ENCODE data around the gene ZAP70.
A peak's percentile ranks its signal among the peaks of the same experiment; 100 is the strongest.

Gene ZAP70

GRCh38 chr2:97718051-97718882 lies 4.9 kb downstream of the ZAP70 start:
- peak; percentile 67 for DNase-seq

- DNase-seq, result no peak
Measured at GRCh38 chr2:97718942-97719341, 5.6 kb downstream of the ZAP70 start.

DNA sequence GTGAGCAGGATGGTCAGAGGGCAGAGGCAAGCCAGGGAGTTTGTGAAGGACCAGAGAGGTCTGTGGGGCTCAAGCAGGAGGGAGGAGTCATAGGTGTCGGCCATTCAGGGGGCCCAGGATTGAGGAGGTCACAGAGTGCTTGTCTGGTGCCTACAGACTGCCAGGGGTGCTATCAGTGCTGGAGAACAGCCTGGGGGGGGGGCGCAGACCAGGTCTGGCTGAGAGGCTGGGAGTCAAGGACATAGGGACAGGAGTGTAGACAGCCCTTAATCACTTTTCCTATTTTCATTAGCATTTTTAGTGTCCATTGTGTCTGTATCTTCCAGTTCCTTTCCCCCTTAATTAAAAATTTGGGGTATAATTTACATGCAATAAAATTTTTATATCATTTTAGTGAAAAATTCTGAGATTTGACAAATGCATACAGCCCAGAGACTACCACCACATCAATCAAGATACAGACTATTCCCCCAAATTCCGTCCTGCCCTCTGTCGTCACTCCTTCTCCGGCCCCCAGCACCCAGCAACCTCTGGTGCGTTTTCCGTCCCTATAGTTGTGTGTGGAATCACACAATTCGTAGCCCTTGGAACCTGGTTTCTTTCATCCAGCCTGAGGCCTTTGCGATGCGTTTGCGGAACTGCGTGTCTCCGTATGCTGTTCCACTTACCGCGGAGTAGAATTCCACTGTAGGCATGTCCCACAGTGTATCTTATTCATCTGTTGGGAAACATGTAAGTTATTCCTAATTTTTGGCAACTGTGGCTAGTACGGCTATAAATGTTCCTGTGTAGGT lies 6.2 kb downstream of the ZAP70 start:
- no peak for DNase-seq

- DNase-seq, result no peak
Measured at GRCh38 chr2:97720746-97721145, 7.4 kb downstream of the ZAP70 start.

- DNase-seq, result no peak
Measured at GRCh38 chr2:97722227-97722626, 8.9 kb downstream of the ZAP70 start.

DNA sequence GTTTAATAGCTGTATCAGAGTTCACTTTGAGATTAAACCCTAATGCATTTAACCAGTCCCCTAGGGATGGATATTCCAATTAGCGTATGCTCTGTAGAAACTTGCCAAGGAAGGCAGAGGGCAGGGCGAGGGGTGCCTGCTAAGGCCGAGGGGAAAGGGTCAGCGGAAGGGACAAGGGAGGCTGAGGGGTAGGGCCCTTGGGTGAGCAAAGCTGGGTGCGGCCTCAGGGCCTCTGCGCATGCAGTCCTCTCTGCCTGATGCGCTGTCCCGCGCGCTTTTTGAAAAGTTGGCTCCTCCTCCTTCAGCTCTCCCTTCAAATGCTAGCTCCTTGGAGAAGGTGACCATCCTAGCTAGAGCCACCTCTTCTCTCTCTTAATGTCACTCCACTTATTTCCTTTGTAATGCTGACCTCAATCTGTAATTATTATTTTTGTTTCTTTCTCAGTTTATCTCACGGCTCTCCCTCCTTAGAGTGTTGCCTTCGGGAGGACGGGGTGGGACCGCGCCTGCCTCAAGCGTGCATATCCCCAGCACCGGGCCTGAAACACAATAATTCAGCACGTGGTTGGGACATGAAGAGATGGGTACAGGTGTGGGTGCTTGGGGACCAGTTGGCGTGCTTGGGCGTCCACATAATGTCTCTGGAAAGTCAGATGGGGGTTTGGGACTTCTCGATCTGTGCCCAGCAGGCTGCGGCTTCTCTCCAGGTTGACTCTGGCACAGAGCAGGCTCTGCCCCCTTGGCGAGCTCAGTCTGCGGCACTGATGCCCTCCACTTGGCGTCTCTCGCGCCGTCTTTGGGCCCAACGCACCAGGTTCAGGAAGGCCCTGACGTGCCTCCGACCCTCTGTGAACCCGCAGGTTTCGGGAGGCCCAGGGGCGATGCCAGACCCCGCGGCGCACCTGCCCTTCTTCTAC lies 10.0 kb downstream of the ZAP70 start:
- DNase-seq, result no peak

- DNase-seq, result no peak
Measured at GRCh38 chr2:97724073-97724410, 10.7 kb downstream of the ZAP70 start.

DNA sequence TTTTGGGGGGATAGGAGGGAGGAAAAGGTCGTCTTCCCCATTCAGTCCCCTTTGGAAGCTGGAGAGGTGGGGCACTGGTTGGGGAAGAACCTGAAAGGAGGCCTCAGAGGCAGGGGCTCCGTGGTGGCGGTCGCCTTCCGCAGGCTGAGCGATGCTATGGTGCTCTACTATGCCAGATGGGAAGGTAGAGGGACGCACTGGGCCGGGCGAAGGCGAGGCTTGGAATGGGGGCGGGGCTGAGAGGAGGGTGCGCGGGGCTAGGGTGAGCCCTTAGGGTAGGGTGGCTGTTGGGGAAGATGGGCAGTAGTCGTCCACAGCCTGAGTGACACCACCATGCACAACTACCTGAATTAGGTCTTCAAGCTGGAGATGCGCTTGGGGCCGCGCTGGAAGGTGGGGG lies 11.1 kb downstream of the ZAP70 start:
- DNase-seq, result no peak

DNA sequence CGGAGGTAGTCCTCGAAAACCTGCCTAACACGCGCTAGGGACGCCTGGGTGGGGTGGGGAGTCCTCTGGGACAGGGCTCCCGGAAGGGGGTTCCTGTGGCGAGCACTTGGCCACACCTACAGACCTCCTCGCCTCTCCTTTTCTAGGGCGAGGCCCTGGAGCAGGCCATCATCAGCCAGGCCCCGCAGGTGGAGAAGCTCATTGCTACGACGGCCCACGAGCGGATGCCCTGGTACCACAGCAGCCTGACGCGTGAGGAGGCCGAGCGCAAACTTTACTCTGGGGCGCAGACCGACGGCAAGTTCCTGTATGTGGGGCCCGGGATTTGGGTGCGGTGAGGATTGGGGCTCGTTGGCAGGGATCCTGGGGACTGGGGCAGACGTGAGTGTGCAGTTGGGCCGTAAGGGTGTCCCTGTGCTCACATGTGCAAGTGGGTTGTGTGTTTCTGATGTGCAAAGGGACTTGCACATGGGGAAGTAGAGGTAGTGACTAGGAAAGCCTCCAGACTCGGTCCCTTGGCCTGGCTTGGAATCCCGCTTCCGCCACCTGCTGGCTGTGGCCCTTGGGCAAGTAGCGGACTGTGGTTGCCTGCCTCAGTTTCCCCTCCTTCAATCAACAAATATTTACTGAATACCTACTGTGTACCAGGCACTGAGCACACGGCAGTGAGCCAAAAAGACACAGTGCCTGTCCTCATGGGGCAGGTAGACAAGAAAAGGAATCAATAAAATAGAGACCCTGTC lies 11.7 kb downstream of the ZAP70 start:
- DNase-seq, result no peak

DNA sequence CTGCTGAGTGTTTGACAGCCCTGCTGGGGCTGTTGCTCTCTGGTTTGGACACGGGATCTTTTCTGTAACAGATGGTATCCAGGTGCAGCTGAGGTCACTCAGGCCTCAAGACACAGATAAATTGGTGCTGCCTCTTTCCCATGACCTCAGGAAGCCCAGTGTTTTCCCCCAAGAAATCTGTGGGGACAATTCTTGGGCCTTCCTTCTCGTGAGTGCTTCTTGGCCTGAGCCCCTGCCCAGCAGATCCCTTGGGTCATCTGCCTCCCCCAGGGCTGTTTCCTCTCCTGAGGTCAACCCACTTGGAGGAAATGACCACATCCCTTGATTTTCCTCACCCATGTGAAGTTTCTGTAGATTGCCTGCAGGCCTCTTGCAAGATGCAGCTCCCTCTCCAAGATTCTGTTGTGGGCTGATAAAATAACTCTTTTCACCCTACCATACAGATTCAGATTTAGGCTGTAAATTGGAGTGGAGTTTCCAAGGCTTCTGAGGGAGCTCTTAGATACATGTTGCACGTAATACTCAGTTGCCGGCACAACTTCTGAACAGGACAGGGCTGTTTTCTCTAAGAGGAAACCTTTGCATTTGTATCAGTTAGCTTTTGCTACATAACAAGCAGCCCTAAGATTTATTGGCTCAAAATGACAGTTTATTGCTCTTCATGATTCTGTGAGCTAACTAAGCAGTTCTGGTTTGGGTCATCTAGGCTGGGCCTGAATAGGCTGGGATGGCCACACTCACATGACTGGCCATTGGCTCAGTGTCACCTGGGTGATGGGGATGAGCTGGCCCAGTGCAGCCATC lies 13.1 kb downstream of the ZAP70 start:
- DNase-seq, result no peak

DNA sequence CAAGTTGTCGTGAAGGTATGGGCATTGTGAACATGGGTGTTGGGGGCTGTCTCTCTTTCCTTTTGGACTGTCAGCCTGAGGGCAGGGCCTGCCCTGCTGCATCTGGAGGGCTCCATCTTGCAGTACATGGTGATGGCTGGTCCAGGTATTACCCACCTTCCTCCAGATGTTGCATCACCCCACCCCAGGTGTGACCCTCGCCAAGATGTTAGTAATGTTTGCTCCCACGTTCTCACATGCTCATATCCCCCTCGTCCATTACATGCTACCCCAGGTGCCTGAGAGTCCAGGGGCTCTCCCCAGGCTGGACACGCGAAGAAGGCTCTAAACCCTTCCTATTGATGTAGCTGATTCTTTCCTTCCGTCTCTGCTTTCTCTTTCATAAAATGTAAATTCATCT lies 13.9 kb downstream of the ZAP70 start:
- DNase-seq, result no peak

DNA sequence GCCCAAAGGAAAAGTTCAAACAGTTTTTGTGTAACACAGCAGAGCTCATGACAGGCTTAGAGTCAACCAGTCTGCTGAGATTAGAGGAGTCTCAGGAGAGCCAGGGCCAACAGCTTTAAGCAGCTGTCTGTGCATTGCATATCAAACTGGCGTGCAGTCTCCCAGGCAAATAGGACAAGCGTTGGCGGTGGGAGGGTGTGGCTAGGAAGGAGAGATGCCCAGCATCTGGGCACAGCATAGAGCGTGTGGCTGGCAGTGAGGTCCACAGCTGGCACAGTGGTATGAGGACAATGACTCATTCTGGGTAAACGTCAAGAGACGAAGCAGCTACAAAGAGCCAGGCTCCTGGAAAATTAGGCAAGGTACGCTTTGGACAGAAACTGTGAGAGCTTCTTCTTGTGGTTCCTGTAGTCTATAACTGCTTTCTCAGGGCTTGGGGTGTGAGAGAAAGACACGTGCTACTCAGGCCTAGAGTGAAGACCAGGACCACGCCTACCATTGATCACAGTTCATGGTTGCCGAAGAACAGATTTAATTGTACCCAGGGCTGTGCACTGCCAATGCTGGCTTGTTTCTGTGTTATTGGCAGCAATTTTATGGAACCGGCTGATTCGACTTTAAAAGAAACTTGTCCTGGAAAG lies 14.8 kb downstream of the ZAP70 start:
- DNase-seq, result no peak

- no peak for DNase-seq
Measured at GRCh38 chr2:97730245-97730644, 16.9 kb downstream of the ZAP70 start.

- no peak for DNase-seq
Measured at GRCh38 chr2:97731274-97732020, 18.1 kb downstream of the ZAP70 start.

GRCh38 chr2:97732436-97733340 lies 19.3 kb downstream of the ZAP70 start:
- no peak for DNase-seq

- no peak for DNase-seq
Measured at GRCh38 chr2:97733341-97734035, 20.1 kb downstream of the ZAP70 start.

DNA sequence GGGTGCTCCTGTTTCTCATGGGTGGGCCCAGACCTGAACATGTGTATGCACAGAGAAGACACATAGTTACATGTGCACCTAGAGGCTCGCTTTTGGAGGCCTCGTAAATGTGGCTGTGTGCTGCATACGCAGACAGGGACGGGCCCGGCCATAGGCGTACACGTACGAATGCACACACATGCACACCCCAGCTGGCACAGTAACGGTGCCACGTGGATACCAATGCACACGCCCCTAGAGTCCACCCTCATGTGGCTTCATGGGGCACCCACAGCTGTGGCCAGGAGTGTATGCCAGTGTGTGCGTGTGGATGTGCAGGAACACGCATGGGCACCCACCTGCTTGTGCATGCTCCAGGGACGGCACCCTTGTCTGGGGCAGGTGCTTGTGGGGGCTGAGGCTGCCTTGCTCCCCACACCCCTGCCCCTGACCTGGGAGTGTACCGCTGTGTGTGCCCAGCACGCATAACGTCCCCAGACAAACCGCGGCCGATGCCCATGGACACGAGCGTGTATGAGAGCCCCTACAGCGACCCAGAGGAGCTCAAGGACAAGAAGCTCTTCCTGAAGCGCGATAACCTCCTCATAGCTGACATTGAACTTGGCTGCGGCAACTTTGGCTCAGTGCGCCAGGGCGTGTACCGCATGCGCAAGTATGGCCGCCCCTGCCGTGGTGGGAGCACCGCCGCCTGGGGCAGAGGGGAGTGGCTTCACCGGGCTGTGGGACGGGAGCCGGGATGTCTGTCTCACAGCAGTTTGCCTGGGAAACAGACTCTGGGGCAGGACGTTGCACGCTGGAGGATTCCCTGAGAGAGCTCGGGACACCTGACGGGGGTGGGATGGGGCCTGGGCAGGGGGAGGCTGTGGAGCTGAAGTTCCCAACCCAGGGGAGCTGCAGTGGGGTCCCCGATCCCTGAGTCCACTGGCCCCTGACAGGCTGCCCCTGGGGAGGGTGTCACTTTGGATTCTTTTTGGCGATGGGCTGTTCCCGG lies 21.0 kb downstream of the ZAP70 start:
- no peak for DNase-seq
